GM12865 (cell line): ENCODE results near the gene C16orf74.

Source experiments
- DNase-seq: peaks from one replicate; pipeline ENCODE4 v3.0.0; 2010; ENCODE audit warnings: low read depth
- H3K4me3 ChIP-seq: 2 replicates; pipeline ENCODE4 v1.5.1; 2011; ENCODE audit warnings: mild to moderate bottlenecking, low read depth, low read length, control low read depth
- TF ChIP-seq, protein P1 (sequence below): IDR thresholded peaks from 2 replicates; pipeline ENCODE4 v1.5.1; 2011; ENCODE audit warnings: low read length, control low read depth, low read depth, inconsistent platforms; ENCODE audit not compliant: insufficient read depth; ENCODE audit errors: missing control alignments

Gene C16orf74

GRCh38 chr16:85663891-85664321 is 87.0 kb downstream of the C16orf74 start:
- no peak overlapping the region for H3K4me3 ChIP-seq
- DNase-seq, result no peak
- TF ChIP-seq, protein P1, sequence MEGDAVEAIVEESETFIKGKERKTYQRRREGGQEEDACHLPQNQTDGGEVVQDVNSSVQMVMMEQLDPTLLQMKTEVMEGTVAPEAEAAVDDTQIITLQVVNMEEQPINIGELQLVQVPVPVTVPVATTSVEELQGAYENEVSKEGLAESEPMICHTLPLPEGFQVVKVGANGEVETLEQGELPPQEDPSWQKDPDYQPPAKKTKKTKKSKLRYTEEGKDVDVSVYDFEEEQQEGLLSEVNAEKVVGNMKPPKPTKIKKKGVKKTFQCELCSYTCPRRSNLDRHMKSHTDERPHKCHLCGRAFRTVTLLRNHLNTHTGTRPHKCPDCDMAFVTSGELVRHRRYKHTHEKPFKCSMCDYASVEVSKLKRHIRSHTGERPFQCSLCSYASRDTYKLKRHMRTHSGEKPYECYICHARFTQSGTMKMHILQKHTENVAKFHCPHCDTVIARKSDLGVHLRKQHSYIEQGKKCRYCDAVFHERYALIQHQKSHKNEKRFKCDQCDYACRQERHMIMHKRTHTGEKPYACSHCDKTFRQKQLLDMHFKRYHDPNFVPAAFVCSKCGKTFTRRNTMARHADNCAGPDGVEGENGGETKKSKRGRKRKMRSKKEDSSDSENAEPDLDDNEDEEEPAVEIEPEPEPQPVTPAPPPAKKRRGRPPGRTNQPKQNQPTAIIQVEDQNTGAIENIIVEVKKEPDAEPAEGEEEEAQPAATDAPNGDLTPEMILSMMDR, result no peak

DNA sequence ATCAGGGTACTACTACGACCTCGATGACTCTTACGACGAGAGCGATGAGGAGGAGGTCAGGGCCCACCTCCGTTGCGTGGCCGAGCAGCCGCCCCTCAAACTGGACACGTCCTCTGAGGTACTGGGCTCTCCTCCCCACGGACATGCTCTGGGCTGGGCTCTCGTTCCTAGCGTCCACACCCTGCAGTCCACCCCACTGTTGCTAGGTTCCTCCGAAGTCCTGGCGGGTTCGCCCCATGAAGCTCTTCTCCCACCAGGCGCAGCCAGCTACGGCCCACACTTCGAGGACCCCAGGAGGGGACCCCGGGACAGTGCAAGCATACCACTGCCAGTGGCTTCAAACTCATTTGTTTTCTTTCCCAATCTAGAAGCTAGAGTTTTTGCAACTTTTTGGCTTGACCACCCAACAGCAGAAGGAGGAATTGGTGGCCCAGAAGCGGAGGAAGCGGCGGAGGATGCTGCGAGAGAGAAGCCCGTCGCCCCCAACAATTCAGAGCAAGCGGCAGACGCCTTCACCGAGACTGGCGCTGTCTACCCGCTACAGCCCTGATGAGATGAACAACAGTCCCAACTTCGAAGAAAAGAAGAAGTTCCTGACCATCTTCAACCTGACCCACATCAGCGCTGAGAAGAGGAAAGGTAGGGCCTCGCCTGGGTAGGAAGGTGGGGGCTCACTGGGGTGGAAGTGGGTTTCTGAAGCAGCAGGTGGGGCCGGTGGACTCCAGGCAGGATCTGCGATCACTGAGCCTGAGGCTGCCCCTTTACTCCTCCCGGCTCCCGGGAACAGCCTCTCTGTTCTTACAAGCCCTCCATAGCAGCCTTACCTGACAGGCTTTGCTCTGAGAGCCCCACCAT is 87.7 kb downstream of the C16orf74 start:
- no peak overlapping the region for H3K4me3 ChIP-seq
- TF ChIP-seq, protein P1, result no peak

GRCh38 chr16:85662482-85662812 is 88.4 kb downstream of the C16orf74 start:
- no peak for DNase-seq
- TF ChIP-seq, protein P1, result no peak
- no peak overlapping the region for H3K4me3 ChIP-seq

More for the DNA sequence above, 87.7 kb downstream of the C16orf74 start:
- DNase-seq, result no peak

- no peak overlapping the region for H3K4me3 ChIP-seq
- TF ChIP-seq, protein P1, result no peak
- no peak for DNase-seq
Observed at GRCh38 chr16:85661740-85662481, 89.0 kb downstream of the C16orf74 start.

DNA sequence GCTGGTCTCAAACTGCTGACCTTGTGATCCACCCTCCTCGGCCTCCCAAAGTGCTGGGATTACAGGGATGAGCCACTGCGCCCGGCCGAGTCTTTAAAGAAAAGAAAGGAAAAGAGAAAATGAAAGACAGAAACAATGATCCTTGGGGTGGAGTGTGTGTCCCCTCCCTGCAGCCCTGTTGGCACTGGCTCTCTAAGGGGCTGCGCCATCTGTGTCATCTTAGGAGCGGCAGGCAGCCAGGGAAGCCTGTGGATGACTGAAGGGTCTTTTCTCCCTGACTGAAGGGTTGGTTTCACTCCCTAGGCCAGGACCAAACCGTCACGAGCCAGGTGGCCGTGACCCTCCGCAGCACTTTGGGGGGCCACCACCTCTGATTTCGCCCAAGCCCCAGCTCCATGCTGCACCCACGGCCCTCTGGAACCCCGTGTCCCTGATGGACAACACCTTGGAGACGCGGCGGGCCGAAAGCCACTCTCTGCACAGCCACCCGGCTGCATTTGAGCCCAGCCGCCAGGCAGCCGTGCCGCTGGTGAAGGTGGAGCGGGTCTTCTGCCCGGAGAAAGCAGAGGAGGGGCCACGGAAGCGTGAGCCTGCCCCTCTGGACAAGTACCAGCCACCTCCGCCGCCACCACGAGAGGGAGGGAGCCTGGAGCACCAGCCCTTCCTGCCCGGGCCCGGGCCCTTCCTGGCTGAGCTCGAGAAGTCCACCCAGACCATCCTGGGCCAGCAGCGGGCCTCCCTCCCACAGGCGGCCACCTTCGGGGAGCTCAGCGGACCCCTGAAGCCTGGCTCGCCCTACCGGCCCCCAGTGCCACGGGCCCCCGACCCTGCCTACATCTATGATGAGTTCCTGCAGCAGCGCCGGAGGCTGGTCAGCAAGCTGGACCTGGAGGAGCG is 89.8 kb downstream of the C16orf74 start:
- H3K4me3 ChIP-seq, result no peak overlapping the region
- TF ChIP-seq, protein P1, result no peak
- no peak for DNase-seq

- no peak overlapping the region for H3K4me3 ChIP-seq
- DNase-seq, result peak; percentile 67
- TF ChIP-seq, protein P1, result peak; percentile 95
Observed at GRCh38 chr16:85659805-85660511, 90.9 kb downstream of the C16orf74 start.
